Esophagus squamous epithelium (tissue), 4 donors: ENCODE results near the gene ARHGAP26.

Source experiments
- CTCF ChIP-seq, 6 experiments: fragments of 450-650 bp in 4 of 6; fragments of 200-600 bp in 2 of 6; sonication (generic) in 2 of 6; IDR thresholded peaks; one replicate each; pipeline ENCODE4 v1.5.1; 2016 to 2019; ENCODE audit warnings: antibody characterized with exemption in 6 of 6, mild to moderate bottlenecking in 4 of 6, moderate library complexity in 4 of 6
- POLR2A ChIP-seq, 4 donors: fragments of 450-650 bp; IDR thresholded peaks; one replicate each; pipeline ENCODE4 v1.6.1; 2017; ENCODE audit warnings: antibody characterized with exemption in 4 of 4, mild to moderate bottlenecking in 4 of 4, moderate library complexity in 3 of 4

DNA sequence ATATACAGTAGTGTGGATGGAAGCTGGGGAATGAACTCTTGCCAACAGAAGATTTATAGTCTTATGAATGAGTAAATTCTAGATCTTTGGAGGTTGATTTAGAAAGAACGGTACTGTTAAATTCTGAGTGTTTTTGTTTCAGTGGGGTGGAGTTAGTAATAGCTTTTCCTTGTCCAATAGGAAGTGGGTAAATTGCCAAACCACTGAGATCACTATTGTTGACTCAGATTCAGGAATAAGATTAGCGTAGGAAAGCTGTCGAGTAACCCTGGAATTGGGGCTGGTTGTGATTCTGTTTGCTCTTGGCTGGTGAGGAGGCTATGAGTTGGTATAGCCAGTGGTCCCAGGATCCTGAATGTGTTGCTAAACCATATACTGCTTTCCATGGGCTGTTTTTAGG lies 155.6 kb downstream of the ARHGAP26 start:
- no peak for TF ChIP-seq CTCF (IDR thresholded peaks at IDR 0.05)
- TF ChIP-seq POLR2A (IDR thresholded peaks at IDR 0.05) = no peak
